ENCODE measurements around the gene NEUROG1. TPM values are rescaled to one million over a fixed set of nuclear protein-coding genes. Genes with fewer than 3 reads are reported as not detected.

NEUROG1 gene
- polyA plus RNA-seq, 3 donors: not detected

DNA sequence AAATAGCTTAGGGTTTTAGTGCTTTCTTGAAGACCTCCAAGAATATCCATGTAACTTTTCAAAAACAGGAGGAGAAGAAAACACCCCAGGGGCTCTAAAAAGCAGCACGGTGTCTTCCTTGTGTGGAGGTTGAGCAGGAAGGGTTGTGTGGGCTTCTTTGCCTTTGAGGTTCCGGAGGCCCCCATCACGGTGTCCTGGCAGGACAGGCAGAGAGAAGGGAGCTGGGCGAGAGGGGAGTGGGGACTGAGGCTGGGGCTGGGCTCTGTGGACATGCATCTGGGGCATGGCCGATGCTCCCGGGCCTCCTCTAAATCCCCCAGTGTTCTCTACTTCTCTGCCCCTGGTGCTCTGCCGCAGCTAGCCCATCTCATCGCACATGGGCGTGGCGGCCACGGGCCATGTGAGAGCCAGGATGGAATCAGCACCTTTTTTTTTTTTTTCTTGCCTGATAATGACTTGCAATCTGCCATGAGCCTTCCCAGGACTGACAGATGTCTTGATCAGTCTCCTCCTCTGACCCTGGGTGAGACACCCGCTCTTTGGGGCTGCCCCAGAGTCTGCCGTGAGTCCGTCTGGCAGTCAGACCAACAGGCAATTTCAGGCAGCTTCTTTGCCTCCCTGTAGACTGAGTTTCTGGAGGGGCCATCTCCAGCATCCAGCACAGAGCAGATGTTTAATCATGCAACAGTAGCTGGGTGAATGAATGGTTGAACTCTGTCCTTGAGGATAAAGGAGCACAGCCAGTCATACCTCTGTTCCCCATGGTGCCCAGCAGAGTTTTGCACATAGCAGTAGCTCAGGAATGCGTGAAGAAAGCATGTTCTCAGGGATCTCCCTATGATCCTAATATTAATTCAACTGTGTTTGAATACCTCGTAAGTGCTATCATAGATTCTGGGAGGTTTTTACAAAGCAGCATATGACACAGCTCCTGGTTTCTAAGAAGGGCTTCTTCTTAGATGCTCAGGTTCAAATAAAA is 30.9 kb upstream of the NEUROG1 start:
- WGBS, 3 donors: 76 to 86% (median 83%) methylated on average over 16 of the region's 16 CpGs

DNA sequence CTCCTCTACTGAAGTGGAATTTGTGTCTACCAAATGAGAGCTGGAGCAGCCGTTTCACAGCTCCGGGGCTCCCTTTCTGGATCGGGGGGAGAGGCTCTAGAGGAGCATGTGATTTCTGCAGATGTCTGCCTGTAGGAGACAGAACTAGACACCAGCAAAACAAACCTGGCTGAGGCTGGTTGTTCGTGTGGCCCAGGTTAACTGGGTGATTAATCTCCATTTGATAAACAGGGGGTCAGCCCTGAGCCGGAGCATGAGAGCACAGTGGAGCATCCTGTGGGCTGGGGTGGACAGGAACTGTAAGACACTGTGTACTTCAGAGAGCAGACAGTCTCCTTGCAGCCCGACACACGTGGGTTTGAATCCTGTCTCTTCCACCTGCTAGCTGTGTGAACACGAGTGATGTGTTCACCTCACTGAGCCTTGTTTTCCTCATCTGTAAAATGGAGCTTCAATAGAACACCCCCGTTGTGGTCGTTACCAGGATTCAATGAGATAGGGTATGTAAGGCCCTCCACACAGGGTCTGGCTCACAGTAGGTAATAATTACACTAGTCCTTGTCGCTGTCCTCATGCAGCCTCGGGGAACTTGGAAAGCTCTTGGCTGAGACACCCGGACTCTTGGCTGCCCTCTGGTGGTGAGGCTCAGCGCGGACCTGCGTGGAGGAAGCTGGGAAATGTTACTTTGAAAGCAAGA is 30.1 kb upstream of the NEUROG1 start:
- H3K27ac ChIP-seq (ENCODE audit: low read depth, low read length): no peak overlapping the region
- WGBS, 3 donors: 23 to 32% (median 24%) methylated on average over 16 of the region's 16 CpGs

More for the DNA sequence above, 30.9 kb upstream of the NEUROG1 start:
- H3K27ac ChIP-seq (ENCODE audit: low read depth, low read length): no peak overlapping the region

DNA sequence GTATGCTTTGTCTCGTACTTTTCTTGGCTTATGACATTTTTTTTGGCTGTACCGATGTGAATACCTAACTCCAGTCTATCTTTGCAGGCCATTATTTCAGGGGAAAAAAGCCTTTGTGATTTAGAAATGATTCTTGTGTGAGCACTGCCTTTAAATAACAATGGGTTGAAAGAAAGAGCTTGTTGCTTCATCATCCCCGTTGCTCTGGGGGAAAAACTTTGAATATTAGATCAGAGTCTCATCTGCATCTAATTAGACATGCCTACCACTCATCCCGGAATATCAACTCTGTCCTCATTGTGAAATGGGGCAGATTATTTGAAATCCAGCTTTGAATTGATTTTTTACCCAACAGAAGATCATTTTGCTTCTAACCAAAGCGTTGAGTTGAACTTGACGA is 29.5 kb upstream of the NEUROG1 start:
- 70 to 75% (median 74%) methylated on average over 6 of the region's 6 CpGs for WGBS, 3 donors
- no peak overlapping the region for H3K27ac ChIP-seq (ENCODE audit: low read depth, low read length)

DNA sequence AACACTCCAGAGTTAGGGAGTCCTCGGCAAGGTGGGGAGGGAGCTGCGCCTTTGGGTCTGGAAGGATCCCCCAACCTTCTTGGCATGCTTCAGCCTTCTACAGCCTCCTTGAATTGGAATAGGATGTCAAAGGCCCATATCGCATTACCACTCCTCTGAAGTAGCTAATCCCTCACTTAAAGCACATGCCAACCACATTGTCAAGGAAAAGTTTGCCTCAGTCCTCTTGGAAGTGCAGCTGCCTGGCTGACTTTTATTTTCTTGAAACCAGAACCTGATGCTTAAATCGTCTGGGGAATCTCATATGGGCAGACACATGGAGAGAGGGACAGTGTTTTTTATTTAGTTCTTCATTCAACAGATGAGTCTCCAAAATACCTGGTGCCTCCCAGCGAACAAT is 28.6 kb upstream of the NEUROG1 start:
- WGBS, 3 donors: 79 to 86% (median 84%) methylated on average over 5 of the region's 5 CpGs
- H3K27ac ChIP-seq (ENCODE audit: low read depth, low read length): no peak overlapping the region

DNA sequence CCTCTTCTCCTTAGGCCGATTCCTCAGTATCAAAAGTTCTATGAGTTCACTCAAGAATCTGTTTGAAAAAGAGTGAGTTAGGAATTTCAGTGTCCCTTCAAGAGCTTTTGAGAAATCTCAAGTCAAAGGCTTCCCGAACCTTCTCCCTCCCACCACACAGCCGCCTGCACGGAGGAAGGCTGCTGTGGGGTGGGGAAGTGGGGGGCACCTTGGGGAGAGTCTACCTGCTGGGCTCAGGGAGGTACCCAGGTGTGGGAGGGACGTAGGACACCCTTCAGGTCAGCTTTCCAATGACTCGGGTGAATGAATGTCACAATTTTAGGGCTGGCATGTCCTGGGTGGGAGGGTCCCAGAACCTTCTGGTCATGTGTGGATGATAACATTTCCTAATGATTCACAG is 25.5 kb upstream of the NEUROG1 start:
- WGBS, 3 donors: 81 to 90% (median 86%) methylated on average over 6 of the region's 6 CpGs
- H3K27ac ChIP-seq (ENCODE audit: low read depth, low read length): no peak overlapping the region

DNA sequence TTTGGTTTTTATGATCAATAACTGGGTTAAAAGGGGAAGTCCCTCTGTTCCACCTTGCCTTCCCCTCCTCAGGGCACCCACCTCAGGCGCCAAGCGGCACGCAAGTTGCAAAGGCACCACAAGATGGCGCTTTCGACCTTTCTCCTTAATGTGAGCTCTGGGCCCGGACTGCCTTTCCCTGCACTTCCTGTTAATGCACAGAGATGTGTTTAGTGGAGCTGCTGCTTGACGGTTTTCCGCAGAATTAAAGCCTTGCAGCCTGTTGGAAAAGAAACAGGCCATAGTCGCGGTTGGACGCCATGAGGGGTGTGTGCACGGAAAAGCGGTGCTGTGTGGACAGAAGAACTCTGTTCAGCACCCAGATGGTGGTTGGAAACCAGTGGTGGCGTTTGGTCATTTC is 25.1 kb upstream of the NEUROG1 start:
- no peak overlapping the region for H3K27ac ChIP-seq (ENCODE audit: low read depth, low read length)
- WGBS, 3 donors: 11 to 17% (median 13%) methylated on average over 14 of the region's 14 CpGs

DNA sequence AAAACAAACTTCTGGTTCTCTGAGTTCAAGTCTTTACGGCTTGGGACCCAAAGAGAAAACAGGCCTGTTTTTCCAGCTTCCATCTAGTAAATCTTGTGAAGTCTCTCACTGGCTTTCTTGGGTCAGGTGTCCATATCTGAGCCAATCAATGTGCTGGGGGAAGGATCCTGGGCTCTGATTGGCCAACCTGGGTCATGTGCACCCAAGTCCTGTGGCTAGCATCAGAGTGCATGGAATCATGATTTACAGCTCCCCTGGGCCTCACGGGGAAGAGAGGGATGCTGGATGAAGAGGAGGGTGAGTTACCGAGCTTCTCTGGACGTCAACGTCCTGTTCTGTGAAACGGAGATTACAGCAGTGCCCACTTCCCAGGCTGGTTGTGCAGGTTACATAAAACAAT is 23.6 kb upstream of the NEUROG1 start:
- H3K27ac ChIP-seq (ENCODE audit: low read depth, low read length): no peak overlapping the region
- WGBS, 3 donors: 38 to 51% (median 39%) methylated on average over 6 of the region's 6 CpGs

DNA sequence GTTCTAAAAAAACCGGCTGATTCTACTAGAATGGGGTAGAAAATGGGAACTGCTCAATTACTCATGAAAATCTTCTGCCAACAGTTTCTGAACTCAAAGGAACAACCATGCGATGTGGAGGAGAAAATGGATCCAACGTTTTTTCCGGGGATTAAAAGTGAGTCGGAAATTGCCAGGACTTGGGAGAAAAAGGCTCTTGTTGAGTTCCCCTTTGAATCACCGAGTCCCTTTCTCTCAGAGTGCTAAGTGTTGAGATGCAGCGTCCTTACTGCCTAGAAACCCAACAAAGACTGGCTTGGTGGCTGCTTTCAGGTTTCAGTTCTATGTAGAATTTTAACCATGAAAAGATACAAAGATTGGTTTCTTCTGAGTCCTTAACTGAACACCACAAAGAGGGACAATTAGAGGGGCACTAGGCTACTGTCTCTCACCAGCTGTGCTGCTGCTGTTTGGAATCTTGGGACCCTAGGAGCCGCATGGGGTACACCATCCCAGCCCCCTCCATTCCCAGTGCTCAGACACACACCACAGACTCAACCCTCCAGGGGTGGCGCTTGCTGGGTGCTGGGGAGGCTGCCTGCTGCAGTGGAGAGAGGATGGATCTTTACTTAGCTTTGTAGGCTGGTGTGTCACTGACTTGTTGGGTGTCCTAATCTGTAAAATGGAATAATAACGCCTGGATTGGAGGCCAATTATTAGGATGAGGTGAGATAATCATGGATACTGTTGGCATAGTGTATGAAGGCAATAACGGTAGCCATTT is 21.5 kb upstream of the NEUROG1 start:
- no peak overlapping the region for H3K27ac ChIP-seq (ENCODE audit: low read depth, low read length)
- 63 to 77% (median 76%) methylated on average over 11 of the region's 11 CpGs for WGBS, 3 donors

DNA sequence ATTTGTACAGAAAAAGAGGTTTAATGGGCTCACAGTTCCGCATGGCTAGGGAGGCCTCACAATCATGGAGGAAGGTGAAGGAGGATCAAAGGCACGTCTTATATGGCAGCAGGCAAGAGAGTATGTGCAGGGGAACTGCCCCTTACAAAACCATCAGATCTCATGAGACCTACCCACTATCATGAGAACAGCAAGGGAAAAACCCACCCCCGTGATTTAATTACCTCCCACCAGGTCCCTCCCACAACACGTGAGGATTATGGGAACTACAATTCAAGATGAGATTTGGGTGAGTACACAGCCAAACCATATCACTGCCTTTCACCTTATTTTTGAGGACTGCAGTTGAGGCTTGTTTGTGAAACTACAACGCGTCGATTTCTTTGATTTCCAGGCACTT is 20.9 kb upstream of the NEUROG1 start:
- H3K27ac ChIP-seq (ENCODE audit: low read depth, low read length): no peak overlapping the region
- 65 to 81% (median 72%) methylated on average over 7 of the region's 7 CpGs for WGBS, 3 donors

DNA sequence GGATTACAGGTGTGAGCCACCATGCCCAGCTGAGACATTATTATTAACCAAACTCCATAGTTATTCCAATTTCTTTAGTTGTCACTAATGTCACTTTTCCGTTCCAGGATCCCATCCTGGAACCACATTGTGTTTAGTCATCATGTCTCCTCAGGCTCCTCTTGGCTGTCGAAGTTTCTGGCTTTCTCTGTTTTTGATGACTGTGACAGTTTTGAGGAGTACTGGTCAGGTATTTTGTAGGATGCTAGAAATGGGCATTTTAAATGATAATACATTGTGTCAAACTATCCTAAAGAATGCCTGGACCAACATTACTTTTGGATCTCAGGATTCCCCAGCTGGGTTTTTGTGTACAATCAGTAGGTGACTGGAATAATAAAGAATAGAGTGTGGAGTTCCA is 19.8 kb upstream of the NEUROG1 start:
- H3K27ac ChIP-seq (ENCODE audit: low read depth, low read length): no peak overlapping the region
- WGBS, 3 donors: 73 to 88% (median 81%) methylated on average over 2 of the region's 2 CpGs

DNA sequence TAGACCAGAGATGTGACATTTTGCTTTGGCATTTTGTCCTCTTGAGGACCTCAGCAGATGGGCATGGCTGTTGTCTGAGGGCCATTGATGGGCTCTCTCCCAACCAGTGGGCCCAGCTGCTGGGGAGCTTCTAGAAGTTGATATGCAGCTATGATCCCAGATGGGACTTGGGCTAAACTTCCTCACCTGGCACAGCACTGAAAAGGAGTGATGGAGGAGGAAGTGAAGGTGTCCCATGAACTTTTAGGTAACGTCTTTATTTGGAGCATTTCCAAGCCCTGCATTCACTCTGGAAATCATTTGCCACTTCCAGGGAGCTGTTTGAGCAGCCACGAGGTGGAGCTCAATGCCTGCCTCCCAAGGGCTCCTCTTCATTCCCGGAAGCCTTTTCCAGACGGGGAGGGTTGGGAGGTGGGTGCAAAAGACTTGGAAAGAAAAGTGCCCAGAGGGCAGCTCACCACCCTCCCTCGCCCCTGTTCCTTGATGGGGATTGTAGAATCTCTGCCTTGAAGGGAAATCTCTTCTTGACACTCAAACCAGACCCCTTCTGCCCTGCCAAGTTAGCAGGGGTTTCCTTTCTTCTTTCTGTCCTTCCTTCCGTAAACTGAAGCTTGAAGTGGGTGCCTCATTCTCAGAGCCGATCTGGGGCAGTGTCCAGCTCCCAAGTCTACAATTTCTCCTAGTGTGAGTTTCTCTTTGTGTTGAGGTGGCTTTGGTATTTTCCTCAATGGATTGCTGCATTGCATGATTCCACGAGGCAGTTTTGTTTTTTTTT is 18.1 kb upstream of the NEUROG1 start:
- 15 to 19% (median 18%) methylated on average over 8 of the region's 8 CpGs for WGBS, 3 donors
- no peak overlapping the region for H3K27ac ChIP-seq (ENCODE audit: low read depth, low read length)

DNA sequence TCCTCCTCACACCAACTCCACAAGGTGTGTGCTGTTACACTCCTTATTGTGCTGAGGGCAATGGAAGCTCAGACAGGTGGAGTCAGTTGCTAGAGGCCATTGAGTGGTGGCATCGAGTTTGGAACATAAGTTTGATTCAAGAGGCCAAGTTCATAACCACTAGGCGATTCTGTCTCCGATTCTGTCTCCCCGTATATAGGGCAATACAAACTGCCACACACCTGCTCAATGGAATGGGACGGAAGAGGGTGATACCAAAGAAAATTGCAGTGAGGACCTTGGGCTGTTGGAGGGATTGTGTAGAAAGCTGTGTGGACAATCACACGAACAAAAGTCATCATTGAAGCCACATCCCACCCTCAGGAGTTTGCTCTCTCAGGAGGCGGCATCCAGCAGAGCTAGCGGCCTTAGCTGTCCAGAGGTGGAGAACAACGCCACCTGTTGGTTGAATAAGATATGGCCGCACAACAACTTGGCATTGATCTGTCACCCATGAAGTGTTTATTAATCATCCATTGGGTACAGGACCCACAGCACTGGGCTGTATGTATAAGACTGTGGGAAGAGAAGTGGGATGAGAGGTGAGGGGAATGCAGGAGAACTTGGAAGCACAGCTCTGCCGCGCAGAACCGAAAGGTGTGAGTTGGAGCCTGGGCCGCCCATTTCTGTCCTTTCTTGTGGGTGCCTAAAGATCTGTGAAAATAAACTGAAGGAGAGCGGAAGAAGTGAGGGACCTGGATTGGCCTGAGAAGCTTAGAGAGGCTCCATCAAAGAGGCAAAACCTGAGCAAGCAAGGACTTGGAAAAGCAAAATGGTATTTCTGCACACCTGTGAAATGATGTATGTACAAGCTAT is 16.1 kb upstream of the NEUROG1 start:
- 30 to 39% (median 33%) methylated on average over 15 of the region's 15 CpGs for WGBS, 3 donors
- H3K27ac ChIP-seq (ENCODE audit: low read depth, low read length): no peak overlapping the region

DNA sequence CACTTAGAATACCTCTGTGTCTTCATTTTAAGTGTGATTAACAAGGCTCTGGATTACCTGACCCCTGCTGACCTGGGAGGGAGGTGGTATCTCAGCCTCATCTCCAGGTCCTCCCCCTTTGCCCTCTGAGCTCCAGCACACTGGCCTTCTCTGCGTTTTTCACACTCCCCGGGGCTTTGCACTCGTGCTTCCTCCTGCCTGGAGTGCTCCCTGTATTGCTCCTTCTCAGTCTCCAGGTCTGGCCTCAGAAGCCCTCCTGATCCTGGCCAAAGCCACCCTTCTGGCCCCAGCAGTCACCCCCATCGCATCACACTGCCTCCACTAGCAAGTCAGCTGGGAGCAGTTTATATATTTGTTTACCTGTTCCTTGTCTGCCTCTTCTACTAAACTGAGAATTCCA is 13.6 kb upstream of the NEUROG1 start:
- no peak overlapping the region for H3K27ac ChIP-seq (ENCODE audit: low read depth, low read length)
- 4 to 33% (median 31%) methylated on average over 4 of the region's 4 CpGs for WGBS, 3 donors

DNA sequence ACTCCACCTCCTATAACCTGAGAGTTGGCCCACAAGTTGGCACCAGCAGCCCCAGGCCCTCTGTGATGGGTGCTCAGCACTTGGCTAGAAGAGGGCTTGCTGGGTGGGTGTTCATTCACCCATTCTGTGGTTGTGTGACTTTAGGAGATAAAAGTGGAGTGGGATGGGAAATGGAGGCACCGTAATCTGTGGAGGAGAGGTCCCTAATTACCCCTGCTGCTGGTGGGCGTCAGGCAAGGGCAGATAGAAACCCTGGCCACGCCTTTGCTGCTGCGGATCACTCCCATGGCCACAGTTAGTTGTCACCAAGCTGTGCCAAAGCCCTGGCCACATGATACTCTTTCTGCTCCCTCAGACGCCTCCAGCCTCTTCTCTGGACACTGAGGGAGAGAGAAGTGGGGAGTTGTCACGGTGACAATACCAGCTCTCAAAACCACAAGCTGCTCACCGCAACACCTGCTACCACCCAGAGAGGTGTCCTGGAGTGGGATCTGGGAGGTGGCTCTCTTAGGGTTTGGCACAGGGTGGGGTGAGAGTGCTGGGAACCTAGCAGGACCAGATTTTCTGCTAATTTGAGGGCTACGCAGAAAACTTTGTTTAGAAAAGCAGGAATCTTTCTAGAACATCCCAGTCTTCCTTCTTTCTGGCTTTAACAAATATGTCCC is 12.0 kb upstream of the NEUROG1 start:
- H3K27ac ChIP-seq (ENCODE audit: low read depth, low read length): no peak overlapping the region
- 47 to 56% (median 53%) methylated on average over 8 of the region's 8 CpGs for WGBS, 3 donors

DNA sequence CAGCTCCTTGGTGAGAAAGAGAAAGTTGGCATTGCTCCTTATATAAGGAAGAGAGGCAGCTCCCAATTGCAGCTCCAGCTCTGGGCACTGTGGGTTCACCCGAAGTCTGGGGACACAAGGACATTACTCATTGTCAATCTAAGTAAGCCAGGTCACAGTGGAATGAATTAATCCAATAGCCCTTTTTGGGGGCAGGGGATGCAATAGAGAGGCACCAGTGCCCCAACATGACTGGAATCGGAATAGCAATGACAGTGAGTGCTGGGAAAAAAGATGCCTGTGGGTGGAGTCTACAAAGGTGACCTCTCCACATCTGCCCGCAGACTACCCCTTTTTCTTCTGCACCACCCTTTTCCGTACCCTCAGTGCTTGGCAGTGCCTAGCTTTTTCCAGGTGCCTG is 11.1 kb upstream of the NEUROG1 start:
- 30 to 55% (median 46%) methylated on average over 4 of the region's 4 CpGs for WGBS, 3 donors

DNA sequence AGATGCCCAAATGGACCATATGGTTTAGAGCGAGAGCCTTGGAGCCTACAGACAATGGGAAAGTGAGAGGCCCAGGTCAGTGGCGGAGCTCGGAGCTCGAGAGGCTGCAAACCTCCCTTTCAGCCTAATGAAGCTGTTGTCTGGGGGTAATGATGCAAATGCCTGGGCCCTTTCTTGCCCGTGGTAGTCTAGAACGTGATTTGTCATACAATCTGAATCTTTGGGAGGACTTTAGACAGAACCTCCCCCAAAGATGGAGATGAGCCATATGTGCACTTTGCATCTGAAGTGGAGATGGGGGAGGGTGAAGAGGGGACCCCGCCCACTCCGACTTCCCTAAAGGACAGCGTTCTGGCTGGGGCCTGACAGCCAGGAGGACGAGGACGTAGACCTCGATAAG is 10.3 kb upstream of the NEUROG1 start:
- no peak overlapping the region for H3K27ac ChIP-seq (ENCODE audit: low read depth, low read length)
- 37 to 69% (median 59%) methylated on average over 12 of the region's 12 CpGs for WGBS, 3 donors

More for the DNA sequence above, 11.1 kb upstream of the NEUROG1 start:
- no peak overlapping the region for H3K27ac ChIP-seq (ENCODE audit: low read depth, low read length)

DNA sequence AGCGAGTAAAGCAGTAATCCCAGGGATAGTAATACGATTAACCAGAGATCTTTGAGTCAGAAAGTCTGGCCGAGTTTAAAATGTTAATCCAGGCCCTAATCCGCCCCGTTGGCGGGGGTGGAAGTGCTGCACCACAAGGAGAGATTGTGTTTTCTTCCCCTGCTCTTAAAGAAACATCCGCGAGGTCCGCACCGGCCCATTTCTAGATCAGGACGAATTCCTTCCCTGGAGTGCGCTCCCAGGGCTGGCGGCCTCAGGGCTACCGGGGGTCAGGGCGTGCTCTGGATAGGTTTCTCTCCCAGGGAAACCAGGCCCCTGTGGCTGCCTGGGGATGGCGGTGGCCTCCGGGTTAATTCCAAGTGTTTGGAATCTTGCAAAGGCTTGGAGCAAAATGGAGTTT is 9.3 kb upstream of the NEUROG1 start:
- no peak overlapping the region for H3K27ac ChIP-seq (ENCODE audit: low read depth, low read length)
- WGBS, 3 donors: 26 to 61% (median 54%) methylated on average over 17 of the region's 17 CpGs

Data from adipose tissue (tissue), 3 donors.